ENCODE data around the gene CTXN2.

GRCh38 chr15:48242535-48242934 is 51.1 kb downstream of the CTXN2 start:
- TF ChIP-seq POLR2A (IDR thresholded peaks at IDR 0.05; ENCODE audit: low read depth, low read length) (no peak), POLR2AphosphoS5 (IDR thresholded peaks at IDR 0.05; ENCODE audit: low read depth, low read length) (no peak), TAF1 (IDR thresholded peaks at IDR 0.05; ENCODE audit: low read depth, low read length) (no peak), POU2F2 (IDR thresholded peaks at IDR 0.05; ENCODE audit: low read depth, low read length) (no peak), PAX5 (IDR thresholded peaks at IDR 0.05; ENCODE audit: insufficient read depth, low read length, severe bottlenecking) (no peak), SPI1 (IDR thresholded peaks at IDR 0.05; ENCODE audit: low read depth, low read length) (no peak)

All from GM12891 (cell line).